CD4-positive, CD25-positive, alpha-beta regulatory T cell (primary cell): ENCODE measurements around the gene PRRC2A. TPM values are rescaled to one million over a fixed set of nuclear protein-coding genes. Genes with fewer than 3 reads are reported as not detected.
A peak's percentile ranks its signal among the peaks of the same experiment; 100 is the strongest.

Experiments
- ATAC-seq, 2 donors: fragments of 150-1000 bp; cut with Tn5 transposase; one replicate each; pipeline ENCODE4 v1.10.0; 2021; ENCODE audit warnings: low read depth in 2 of 2, moderate number of reproducible peaks in 2 of 2, moderate library complexity in 1 of 2
- DNase-seq, 3 donors: peaks; one replicate each; pipeline versions ENCODE4 v3.0.0 to v3.0.0-alpha.2; 2012 to 2022; ENCODE audit warnings: mixed read lengths in 1 of 3
- H3K27ac ChIP-seq: one replicate; pipeline ENCODE4 v1.7.0; 2013; ENCODE audit warnings: mild to moderate bottlenecking, low read length; ENCODE audit not compliant: insufficient read depth, poor library complexity, severe bottlenecking
- H3K27me3 ChIP-seq: one replicate; pipeline ENCODE4 v1.7.0; 2013; ENCODE audit warnings: low read length; ENCODE audit not compliant: control insufficient read depth, insufficient read depth
- H3K36me3 ChIP-seq: one replicate; pipeline ENCODE4 v1.7.0; 2013; ENCODE audit warnings: mild to moderate bottlenecking, low read length, moderate library complexity; ENCODE audit not compliant: control insufficient read depth, insufficient read depth
- H3K4me1 ChIP-seq: 2 replicates; pipeline ENCODE4 v1.7.0; 2013; ENCODE audit warnings: mild to moderate bottlenecking, low read length; ENCODE audit not compliant: insufficient read depth, control insufficient read depth, poor library complexity, severe bottlenecking
- H3K4me3 ChIP-seq: one replicate; pipeline ENCODE4 v1.7.0; 2013; ENCODE audit warnings: low read depth, mild to moderate bottlenecking, low read length, moderate library complexity
- H3K9me3 ChIP-seq, 2 experiments: 1 replicate in 1 of 2; 2 replicates in 1 of 2; pipeline ENCODE4 v1.7.0; 2013; ENCODE audit warnings: low read length in 2 of 2, mild to moderate bottlenecking in 1 of 2, moderate library complexity in 1 of 2; ENCODE audit not compliant: control insufficient read depth in 2 of 2
- H3K27ac Mint-ChIP-seq, 3 donors: one replicate each; pipeline ENCODE4 v1.8.0; 2020 to 2022; ENCODE audit warnings: mild to moderate bottlenecking in 3 of 3, mixed read lengths in 3 of 3, moderate library complexity in 2 of 3
- H3K27me3 Mint-ChIP-seq: one replicate; pipeline ENCODE4 v1.8.0; 2022; ENCODE audit warnings: mild to moderate bottlenecking, mixed read lengths
- H3K36me3 Mint-ChIP-seq: one replicate; pipeline ENCODE4 v1.8.0; 2020; ENCODE audit warnings: mixed read lengths
- H3K4me1 Mint-ChIP-seq, 4 donors: one replicate each; pipeline ENCODE4 v1.8.0; 2020 to 2022; ENCODE audit warnings: mixed read lengths in 4 of 4, mild to moderate bottlenecking in 1 of 4
- H3K4me3 Mint-ChIP-seq, 4 donors: one replicate each; pipeline ENCODE4 v1.8.0; 2020 to 2022; ENCODE audit warnings: mild to moderate bottlenecking in 4 of 4, mixed read lengths in 4 of 4, moderate library complexity in 3 of 4
- H3K9me3 Mint-ChIP-seq, 7 donors: one replicate each; pipeline ENCODE4 v1.8.0; 2020 to 2022; ENCODE audit warnings: mixed read lengths in 7 of 7, mild to moderate bottlenecking in 3 of 7, moderate library complexity in 2 of 7
- polyA plus RNA-seq, 4 donors: library from polyadenylated mRNA; unstranded; fragments of 300-500 nt; fragmentation: Illumina TruSeq; gene quantifications; one replicate each; pipeline ENCODE4 v1.2.3, GENCODE V29; 2021
- total RNA-seq: library from RNA; stranded (reverse); gene quantifications from one replicate; pipeline ENCODE4 v1.2.3, GENCODE V29; 2022

The PRRC2A gene
- 214 TPM for total RNA-seq
- 1 to 10 TPM; 2.8 to 5.0 (median 3.2) TPM for polyA plus RNA-seq

DNA sequence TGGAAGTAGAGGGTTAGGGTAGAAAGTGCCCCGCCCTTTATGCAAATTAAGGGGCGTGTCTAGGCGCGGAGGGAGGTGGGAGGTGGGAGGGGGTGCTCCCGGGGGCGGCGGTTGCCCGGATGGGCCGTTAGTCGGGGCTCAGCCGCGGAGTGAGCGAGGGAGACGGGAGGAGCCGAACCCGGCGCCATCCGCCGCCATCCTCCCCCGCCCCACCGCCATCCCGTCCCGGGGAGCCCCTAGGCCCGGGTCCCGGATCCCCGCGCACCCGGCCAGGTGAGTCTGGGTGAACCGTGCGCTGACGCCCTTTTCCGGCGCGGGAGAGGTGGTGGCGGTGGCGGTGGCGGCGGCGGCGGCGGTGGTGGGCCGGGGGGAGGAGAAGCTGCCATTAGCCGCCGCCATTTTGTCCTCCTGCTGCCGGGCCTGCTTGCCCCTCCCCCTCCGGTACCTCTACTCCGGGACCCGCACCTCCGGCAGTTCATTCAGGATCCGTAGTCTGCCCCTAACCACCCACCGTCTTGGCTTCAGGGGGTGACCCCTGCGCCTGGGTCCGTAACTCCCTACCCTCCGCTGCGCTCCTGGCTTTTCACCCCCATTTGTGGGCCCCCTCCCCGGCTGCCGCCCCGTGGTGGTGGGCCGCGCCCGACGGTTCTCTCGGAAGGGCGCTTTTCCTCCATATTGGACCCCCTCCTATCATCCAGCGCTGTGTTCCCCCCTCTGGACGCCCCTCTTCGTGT lies at the start of gene PRRC2A:
TSS of gene PRRC2A (plus strand) at position 130 of the 734 bp plus-strand sequence. CDS start 2,075 bp downstream, outside the sequence.
- DNase-seq (no peak), ATAC-seq (peak in 1 of 2 donors; percentile 26)
- peaks cover 29% of the 10 kb centered on the region for H3K36me3 ChIP-seq
- no peaks in the 10 kb centered on the region for H3K9me3 Mint-ChIP-seq
- H3K27me3 Mint-ChIP-seq: no peaks in the 10 kb centered on the region
- H3K4me1 Mint-ChIP-seq: peaks cover 11 to 49% (median 25%) of the 10 kb centered on the region in 4 donors
- H3K27ac ChIP-seq: peak within 1 kb of the TSS; percentile 98
- peak within 1 kb of the TSS; percentile 96 to 98 (median 97) for H3K27ac Mint-ChIP-seq
- H3K27me3 ChIP-seq: no peaks in the 10 kb centered on the region
- H3K36me3 Mint-ChIP-seq: peaks cover 16% of the 10 kb centered on the region
- H3K9me3 ChIP-seq: no peaks in the 10 kb centered on the region
- H3K4me3 Mint-ChIP-seq: peak within 1 kb of the TSS; percentile 85 to 99 (median 96)
- peaks cover 22% of the 10 kb centered on the region for H3K4me1 ChIP-seq
- H3K4me3 ChIP-seq: peak within 1 kb of the TSS; percentile 84

DNA sequence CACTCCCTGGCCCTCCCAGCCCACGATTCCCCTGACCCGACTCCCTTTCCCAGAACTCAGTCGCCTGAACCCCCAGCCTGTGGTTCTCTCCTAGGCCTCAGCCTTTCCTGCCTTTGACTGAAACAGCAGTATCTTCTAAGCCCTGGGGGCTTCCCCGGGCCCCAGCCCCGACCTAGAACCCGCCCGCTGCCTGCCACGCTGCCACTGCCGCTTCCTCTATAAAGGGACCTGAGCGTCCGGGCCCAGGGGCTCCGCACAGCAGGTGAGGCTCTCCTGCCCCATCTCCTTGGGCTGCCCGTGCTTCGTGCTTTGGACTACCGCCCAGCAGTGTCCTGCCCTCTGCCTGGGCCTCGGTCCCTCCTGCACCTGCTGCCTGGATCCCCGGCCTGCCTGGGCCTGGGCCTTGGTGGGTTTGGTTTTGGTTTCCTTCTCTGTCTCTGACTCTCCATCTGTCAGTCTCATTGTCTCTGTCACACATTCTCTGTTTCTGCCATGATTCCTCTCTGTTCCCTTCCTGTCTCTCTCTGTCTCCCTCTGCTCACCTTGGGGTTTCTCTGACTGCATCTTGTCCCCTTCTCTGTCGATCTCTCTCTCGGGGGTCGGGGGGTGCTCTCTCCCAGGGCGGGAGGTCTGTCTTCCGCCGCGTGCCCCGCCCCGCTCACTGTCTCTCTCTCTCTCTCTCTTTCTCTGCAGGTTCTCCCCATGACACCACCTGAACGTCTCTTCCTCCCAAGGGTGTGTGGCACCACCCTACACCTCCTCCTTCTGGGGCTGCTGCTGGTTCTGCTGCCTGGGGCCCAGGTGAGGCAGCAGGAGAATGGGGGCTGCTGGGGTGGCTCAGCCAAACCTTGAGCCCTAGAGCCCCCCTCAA lies 48.2 kb upstream of the PRRC2A start, which contains the start of gene LTA:
TSS of gene LTA (plus strand) at position 249 of the 871 bp plus-strand sequence. CDS start at position 703, 454 bp downstream.
- Histone ChIP-seq H3K4me3 (peak within 1 kb of the TSS; percentile 82), H3K9me3 (no peaks in the 10 kb centered on the region), H3K27me3 (no peaks in the 10 kb centered on the region), H3K36me3 (no peaks in the 10 kb centered on the region), H3K27ac (peak within 1 kb of the TSS; percentile 95), H3K4me1 (peaks cover 96% of the 10 kb centered on the region)
- peak; percentile 60 to 62 for ATAC-seq
- peak; percentile 68 to 88 (median 82) for DNase-seq
- Mint-ChIP-seq H3K36me3 (peaks cover 29% of the 10 kb centered on the region), H3K27ac (peak within 1 kb of the TSS; percentile 98 to 100 (median 100)), H3K4me3 (peak within 1 kb of the TSS; percentile 99 to 100 (median 100)), H3K9me3 (no peaks in the 10 kb centered on the region), H3K27me3 (peaks cover 5% of the 10 kb centered on the region), H3K4me1 (peaks cover 24 to 99% (median 78%) of the 10 kb centered on the region in 4 donors)

DNA sequence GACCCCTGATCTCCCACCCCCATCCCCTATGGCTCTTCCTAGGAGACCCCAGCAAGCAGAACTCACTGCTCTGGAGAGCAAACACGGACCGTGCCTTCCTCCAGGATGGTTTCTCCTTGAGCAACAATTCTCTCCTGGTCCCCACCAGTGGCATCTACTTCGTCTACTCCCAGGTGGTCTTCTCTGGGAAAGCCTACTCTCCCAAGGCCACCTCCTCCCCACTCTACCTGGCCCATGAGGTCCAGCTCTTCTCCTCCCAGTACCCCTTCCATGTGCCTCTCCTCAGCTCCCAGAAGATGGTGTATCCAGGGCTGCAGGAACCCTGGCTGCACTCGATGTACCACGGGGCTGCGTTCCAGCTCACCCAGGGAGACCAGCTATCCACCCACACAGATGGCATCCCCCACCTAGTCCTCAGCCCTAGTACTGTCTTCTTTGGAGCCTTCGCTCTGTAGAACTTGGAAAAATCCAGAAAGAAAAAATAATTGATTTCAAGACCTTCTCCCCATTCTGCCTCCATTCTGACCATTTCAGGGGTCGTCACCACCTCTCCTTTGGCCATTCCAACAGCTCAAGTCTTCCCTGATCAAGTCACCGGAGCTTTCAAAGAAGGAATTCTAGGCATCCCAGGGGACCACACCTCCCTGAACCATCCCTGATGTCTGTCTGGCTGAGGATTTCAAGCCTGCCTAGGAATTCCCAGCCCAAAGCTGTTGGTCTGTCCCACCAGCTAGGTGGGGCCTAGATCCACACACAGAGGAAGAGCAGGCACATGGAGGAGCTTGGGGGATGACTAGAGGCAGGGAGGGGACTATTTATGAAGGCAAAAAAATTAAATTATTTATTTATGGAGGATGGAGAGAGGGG lies 47.0 kb upstream of the PRRC2A start:
- peaks cover 5% of the 10 kb centered on the region for H3K27me3 Mint-ChIP-seq
- no peaks in the 10 kb centered on the region for H3K9me3 Mint-ChIP-seq
- H3K27ac Mint-ChIP-seq: peak overlapping the region; percentile 98 to 100 (median 100)
- peak overlapping the region; percentile 99 to 100 (median 100) for H3K4me3 Mint-ChIP-seq
- ATAC-seq (no peak), DNase-seq (no peak)
- H3K4me1 Mint-ChIP-seq: peaks cover 15 to 97% (median 72%) of the 10 kb centered on the region in 4 donors
- Histone ChIP-seq H3K27me3 (no peaks in the 10 kb centered on the region), H3K27ac (peak overlapping the region; percentile 95), H3K36me3 (peaks cover 8% of the 10 kb centered on the region), H3K9me3 (no peaks in the 10 kb centered on the region), H3K4me1 (peaks cover 96% of the 10 kb centered on the region), H3K4me3 (peak overlapping the region; percentile 82)
- H3K36me3 Mint-ChIP-seq: peaks cover 30% of the 10 kb centered on the region

DNA sequence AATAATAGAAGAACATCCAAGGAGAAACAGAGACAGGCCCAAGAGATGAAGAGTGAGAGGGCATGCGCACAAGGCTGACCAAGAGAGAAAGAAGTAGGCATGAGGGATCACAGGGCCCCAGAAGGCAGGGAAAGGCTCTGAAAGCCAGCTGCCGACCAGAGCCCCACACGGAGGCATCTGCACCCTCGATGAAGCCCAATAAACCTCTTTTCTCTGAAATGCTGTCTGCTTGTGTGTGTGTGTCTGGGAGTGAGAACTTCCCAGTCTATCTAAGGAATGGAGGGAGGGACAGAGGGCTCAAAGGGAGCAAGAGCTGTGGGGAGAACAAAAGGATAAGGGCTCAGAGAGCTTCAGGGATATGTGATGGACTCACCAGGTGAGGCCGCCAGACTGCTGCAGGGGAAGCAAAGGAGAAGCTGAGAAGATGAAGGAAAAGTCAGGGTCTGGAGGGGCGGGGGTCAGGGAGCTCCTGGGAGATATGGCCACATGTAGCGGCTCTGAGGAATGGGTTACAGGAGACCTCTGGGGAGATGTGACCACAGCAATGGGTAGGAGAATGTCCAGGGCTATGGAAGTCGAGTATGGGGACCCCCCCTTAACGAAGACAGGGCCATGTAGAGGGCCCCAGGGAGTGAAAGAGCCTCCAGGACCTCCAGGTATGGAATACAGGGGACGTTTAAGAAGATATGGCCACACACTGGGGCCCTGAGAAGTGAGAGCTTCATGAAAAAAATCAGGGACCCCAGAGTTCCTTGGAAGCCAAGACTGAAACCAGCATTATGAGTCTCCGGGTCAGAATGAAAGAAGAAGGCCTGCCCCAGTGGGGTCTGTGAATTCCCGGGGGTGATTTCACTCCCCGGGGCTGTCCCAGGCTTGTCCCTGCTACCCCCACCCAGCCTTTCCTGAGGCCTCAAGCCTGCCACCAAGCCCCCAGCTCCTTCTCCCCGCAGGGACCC lies 46.1 kb upstream of the PRRC2A start:
- DNase-seq: no peak
- peak overlapping the region; percentile 99 for H3K4me3 ChIP-seq

DNA sequence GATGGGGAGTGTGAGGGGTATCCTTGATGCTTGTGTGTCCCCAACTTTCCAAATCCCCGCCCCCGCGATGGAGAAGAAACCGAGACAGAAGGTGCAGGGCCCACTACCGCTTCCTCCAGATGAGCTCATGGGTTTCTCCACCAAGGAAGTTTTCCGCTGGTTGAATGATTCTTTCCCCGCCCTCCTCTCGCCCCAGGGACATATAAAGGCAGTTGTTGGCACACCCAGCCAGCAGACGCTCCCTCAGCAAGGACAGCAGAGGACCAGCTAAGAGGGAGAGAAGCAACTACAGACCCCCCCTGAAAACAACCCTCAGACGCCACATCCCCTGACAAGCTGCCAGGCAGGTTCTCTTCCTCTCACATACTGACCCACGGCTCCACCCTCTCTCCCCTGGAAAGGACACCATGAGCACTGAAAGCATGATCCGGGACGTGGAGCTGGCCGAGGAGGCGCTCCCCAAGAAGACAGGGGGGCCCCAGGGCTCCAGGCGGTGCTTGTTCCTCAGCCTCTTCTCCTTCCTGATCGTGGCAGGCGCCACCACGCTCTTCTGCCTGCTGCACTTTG lies 45.1 kb upstream of the PRRC2A start, which contains the start of gene TNF:
TSS of gene TNF (plus strand) at position 231 of the 567 bp plus-strand sequence. CDS start at position 408, 177 bp downstream.
- H3K4me3 ChIP-seq: peak within 1 kb of the TSS; percentile 99

More for the DNA sequence above, 46.1 kb upstream of the PRRC2A start:
- H3K36me3 Mint-ChIP-seq: peaks cover 31% of the 10 kb centered on the region
- Histone ChIP-seq H3K27ac (peak overlapping the region; percentile 95), H3K36me3 (peaks cover 10% of the 10 kb centered on the region), H3K4me1 (peaks cover 96% of the 10 kb centered on the region), H3K27me3 (no peaks in the 10 kb centered on the region), H3K9me3 (no peaks in the 10 kb centered on the region)
- ATAC-seq: no peak
- H3K4me1 Mint-ChIP-seq: peaks cover 6 to 97% (median 73%) of the 10 kb centered on the region in 4 donors
- peak overlapping the region; percentile 98 to 100 (median 100) for H3K27ac Mint-ChIP-seq
- peaks cover 5% of the 10 kb centered on the region for H3K27me3 Mint-ChIP-seq
- H3K9me3 Mint-ChIP-seq: no peaks in the 10 kb centered on the region
- peak overlapping the region; percentile 99 to 100 (median 100) for H3K4me3 Mint-ChIP-seq

More for the DNA sequence above, 45.1 kb upstream of the PRRC2A start, which contains the start of gene TNF:
- peak within 1 kb of the TSS; percentile 95 for H3K27ac ChIP-seq
- H3K27ac Mint-ChIP-seq: peak within 1 kb of the TSS; percentile 98 to 100 (median 100)
- H3K4me3 Mint-ChIP-seq: peak within 1 kb of the TSS; percentile 99 to 100 (median 100)
- no peaks in the 10 kb centered on the region for H3K27me3 ChIP-seq
- peaks cover 0 to 2% (median 0%) of the 10 kb centered on the region in 7 donors for H3K9me3 Mint-ChIP-seq
- peaks cover 33% of the 10 kb centered on the region for H3K36me3 Mint-ChIP-seq
- peaks cover 6 to 96% (median 73%) of the 10 kb centered on the region in 4 donors for H3K4me1 Mint-ChIP-seq
- H3K9me3 ChIP-seq: no peaks in the 10 kb centered on the region
- peaks cover 5% of the 10 kb centered on the region for H3K27me3 Mint-ChIP-seq
- ATAC-seq (peak in 1 of 2 donors; percentile 3), DNase-seq (peak; percentile 50 to 91 (median 72))
- peaks cover 10% of the 10 kb centered on the region for H3K36me3 ChIP-seq
- H3K4me1 ChIP-seq: peaks cover 97% of the 10 kb centered on the region
